H1 (cell line): ENCODE data around the gene HIVEP3.

Experiments
- ATF2 ChIP-seq: IDR thresholded peaks from 2 replicates; pipeline ENCODE4 v1.6.1; 2012; ENCODE audit warnings: low read length, inconsistent platforms
- BRCA1 ChIP-seq: IDR thresholded peaks from 2 replicates; pipeline ENCODE4 v1.6.1; 2012; ENCODE audit warnings: low read depth, low read length, improper control_type of control experiment
- CEBPB ChIP-seq: IDR thresholded peaks from 2 replicates; pipeline ENCODE4 v1.6.1; 2012; ENCODE audit warnings: low read depth, low read length
- CTCF ChIP-seq, 3 experiments: IDR thresholded peaks; 1 replicate in 2 of 3; 2 replicates in 1 of 3; pipeline versions ENCODE4 v1.5.1 to v1.6.1; 2011; ENCODE audit warnings: low read length in 3 of 3, mild to moderate bottlenecking in 3 of 3, inconsistent platforms in 2 of 3, low read depth in 1 of 3, moderate library complexity in 1 of 3; ENCODE audit not compliant: insufficient read depth in 1 of 3; ENCODE audit errors: control extremely low read depth in 1 of 3
- GTF2F1 ChIP-seq: IDR thresholded peaks from 2 replicates; pipeline ENCODE4 v1.6.1; 2012; ENCODE audit warnings: low read depth, low read length, improper control_type of control experiment, borderline replicate concordance
- POLR2AphosphoS5 ChIP-seq: IDR thresholded peaks from 2 replicates; pipeline ENCODE4 v1.6.1; 2011; ENCODE audit warnings: low read depth, low read length

GRCh38 chr1:41614818-41615217, 303.9 kb downstream of the HIVEP3 start:
- TF ChIP-seq ATF2 (no peak), POLR2AphosphoS5 (no peak), CTCF (IDR thresholded peaks at IDR 0.05; ENCODE audit: control extremely low read depth in 1 of 3, insufficient read depth in 1 of 3, low read depth in 1 of 3, low read length in 3 of 3) (no peak), BRCA1 (no peak), GTF2F1 (no peak), CEBPB (no peak)
